Uterus (tissue), 2 donors: ENCODE measurements around the gene PRKX.
"Not testable (repeated sequence)": the region's sequence is repeated elsewhere in the genome, so short reads cannot be mapped to it uniquely, and the experiment has no call there.

Experiments
- POLR2A ChIP-seq, 2 donors: fragments of 450-650 bp; IDR thresholded peaks; one replicate each; pipeline ENCODE4 v1.6.1; 2016; ENCODE audit warnings: antibody characterized with exemption in 2 of 2, mild to moderate bottlenecking in 1 of 2, moderate library complexity in 1 of 2
- TF ChIP-seq, protein P1 (sequence below), 4 experiments: fragments of 200-600 bp in 2 of 4; fragments of 450-650 bp in 2 of 4; sonication (generic) in 2 of 4; IDR thresholded peaks; one replicate each; pipeline ENCODE4 v1.5.1; 2016 to 2019; ENCODE audit warnings: antibody characterized with exemption in 4 of 4, mild to moderate bottlenecking in 2 of 4, moderate library complexity in 1 of 4

- not testable (repeated sequence) for TF ChIP-seq POLR2A (IDR thresholded peaks at IDR 0.05)
- TF ChIP-seq, protein P1, sequence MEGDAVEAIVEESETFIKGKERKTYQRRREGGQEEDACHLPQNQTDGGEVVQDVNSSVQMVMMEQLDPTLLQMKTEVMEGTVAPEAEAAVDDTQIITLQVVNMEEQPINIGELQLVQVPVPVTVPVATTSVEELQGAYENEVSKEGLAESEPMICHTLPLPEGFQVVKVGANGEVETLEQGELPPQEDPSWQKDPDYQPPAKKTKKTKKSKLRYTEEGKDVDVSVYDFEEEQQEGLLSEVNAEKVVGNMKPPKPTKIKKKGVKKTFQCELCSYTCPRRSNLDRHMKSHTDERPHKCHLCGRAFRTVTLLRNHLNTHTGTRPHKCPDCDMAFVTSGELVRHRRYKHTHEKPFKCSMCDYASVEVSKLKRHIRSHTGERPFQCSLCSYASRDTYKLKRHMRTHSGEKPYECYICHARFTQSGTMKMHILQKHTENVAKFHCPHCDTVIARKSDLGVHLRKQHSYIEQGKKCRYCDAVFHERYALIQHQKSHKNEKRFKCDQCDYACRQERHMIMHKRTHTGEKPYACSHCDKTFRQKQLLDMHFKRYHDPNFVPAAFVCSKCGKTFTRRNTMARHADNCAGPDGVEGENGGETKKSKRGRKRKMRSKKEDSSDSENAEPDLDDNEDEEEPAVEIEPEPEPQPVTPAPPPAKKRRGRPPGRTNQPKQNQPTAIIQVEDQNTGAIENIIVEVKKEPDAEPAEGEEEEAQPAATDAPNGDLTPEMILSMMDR (IDR thresholded peaks at IDR 0.05) = not testable (repeated sequence)
These were observed 5.7 kb downstream of the PRKX start for GRCh38 chrX:3707673-3708274.
